ENCODE data around the gene SPR. TPM values are rescaled to one million over a fixed set of nuclear protein-coding genes. Genes with fewer than 3 reads are reported as not detected.

Gene SPR
- 3.8 TPM for polyA plus RNA-seq (2013, experiment 1 of 2)
- 3.2 TPM for polyA plus RNA-seq (2013, experiment 2 of 2)

DNA sequence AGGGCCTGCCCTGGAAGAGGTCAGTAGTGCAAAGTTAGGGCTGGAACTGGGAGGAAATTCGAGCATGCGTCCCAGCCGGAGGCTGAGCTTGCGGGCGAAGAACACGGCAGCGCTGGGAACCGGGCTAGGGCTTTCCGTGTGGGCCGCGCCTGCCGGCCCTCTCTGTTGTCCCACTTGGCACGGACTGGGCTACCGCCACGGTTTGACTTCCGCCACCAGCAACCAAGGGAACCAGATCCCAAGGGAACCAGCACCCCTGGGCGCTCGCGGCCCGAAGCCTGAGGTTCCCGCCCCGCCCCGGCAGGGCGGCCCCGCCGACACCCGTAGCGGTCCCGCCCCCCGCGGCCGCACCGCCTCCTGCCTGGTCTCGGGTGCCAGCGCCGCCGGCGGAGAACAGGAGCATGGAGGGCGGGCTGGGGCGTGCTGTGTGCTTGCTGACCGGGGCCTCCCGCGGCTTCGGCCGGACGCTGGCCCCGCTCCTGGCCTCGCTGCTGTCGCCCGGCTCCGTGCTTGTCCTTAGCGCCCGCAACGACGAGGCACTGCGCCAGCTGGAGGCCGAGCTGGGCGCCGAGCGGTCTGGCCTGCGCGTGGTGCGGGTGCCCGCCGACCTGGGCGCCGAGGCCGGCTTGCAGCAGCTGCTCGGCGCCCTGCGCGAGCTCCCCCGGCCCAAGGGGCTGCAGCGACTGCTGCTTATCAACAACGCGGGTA, at the start of gene SPR:
SPR (plus strand) TSS at position 377 of the 708 bp plus-strand sequence; CDS start at position 402, 25 bp downstream.
- peak within 1 kb of the TSS; percentile 69 for H3K4me3 ChIP-seq (ENCODE audit: low read length)

DNA sequence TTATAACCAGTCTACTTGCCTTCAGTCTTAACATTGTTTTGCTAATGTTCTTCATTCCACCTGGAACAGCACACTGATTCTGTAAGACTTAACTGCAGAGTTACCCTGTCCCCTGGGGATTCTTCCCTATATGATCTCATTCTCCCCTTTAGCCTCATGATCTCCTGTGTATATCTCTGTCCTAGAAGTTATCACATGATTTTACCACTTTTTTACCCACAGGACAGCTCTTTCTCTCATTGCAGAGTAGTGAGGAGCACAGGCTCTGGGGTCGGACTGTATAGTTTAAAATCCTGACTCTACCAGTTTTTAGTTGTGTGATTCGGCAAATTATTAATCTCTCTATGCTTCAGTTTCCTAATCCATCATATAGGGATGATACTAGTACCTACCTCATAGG, 47.1 kb upstream of the SPR start:
- Histone ChIP-seq H3K27ac (ENCODE audit: low read depth, low read length) (no peak overlapping the region), H3K9ac (ENCODE audit: low read depth, low read length) (no peak overlapping the region), H3K9me3 (ENCODE audit: insufficient read depth, low read depth, low read length) (no peaks in the 10 kb centered on the region), H3K4me3 (ENCODE audit: low read length) (no peak overlapping the region), H3K36me3 (ENCODE audit: insufficient read depth, low read length) (no peaks in the 10 kb centered on the region), H3K4me1 (ENCODE audit: insufficient read depth, low read length) (no peaks in the 10 kb centered on the region), H3K27me3 (ENCODE audit: insufficient read depth, low read length) (no peaks in the 10 kb centered on the region)
- WGBS: 90% methylated on average over 1 of the region's 2 CpGs

More for the DNA sequence above, at the start of gene SPR:
- peaks cover 7% of the 10 kb centered on the region; the same call in 1 of the 2 replicates for H3K4me1 ChIP-seq (ENCODE audit: insufficient read depth, low read length)
- peak within 1 kb of the TSS; percentile 57 for H3K9ac ChIP-seq (ENCODE audit: low read depth, low read length)
- no peak within 1 kb of the TSS for H3K27ac ChIP-seq (ENCODE audit: low read depth, low read length)
- H3K9me3 ChIP-seq (ENCODE audit: insufficient read depth, low read depth, low read length): no peaks in the 10 kb centered on the region
- WGBS: 1% methylated on average over 76 of the region's 76 CpGs
- peaks cover 67% of the 10 kb centered on the region for H3K27me3 ChIP-seq (ENCODE audit: insufficient read depth, low read length)
- no peaks in the 10 kb centered on the region for H3K36me3 ChIP-seq (ENCODE audit: insufficient read depth, low read length)

DNA sequence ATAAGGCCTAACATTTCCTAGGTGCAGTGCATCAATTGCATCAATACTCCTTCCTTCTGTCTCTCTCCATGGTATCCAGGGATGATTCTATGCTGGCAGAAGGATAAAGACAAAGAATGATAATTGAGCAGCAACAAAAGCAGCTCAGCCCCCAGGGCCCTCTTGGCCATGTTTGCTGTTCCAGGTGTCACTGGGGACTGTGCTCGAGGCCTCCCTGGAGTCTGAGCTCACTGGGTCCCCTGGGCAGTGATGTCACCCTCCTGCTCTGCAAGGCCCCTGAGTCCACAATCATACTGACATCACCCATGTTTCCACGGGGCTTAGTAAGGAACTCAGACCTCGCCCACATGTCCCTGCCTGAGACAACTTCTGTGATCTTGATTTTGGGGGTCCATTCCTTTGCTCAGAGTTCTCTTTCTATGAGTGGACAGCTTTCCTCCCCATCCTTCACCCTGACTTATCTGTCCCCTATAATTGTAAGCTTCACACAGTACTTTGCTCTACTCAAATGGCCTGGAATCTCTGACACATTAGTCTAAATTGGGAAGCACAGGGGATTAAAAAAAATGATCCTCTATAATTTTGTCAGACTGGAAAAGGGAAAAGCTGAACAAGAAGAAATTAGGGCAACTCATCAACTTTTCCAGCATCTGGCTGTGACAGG, 45.6 kb upstream of the SPR start:
- H3K9me3 ChIP-seq (ENCODE audit: insufficient read depth, low read depth, low read length): no peaks in the 10 kb centered on the region
- no peaks in the 10 kb centered on the region for H3K36me3 ChIP-seq (ENCODE audit: insufficient read depth, low read length)
- no peak overlapping the region for H3K27ac ChIP-seq (ENCODE audit: low read depth, low read length)
- WGBS: 85% methylated on average over 3 of the region's 3 CpGs
- H3K9ac ChIP-seq (ENCODE audit: low read depth, low read length): no peak overlapping the region
- H3K4me3 ChIP-seq (ENCODE audit: low read length): no peak overlapping the region
- H3K4me1 ChIP-seq (ENCODE audit: insufficient read depth, low read length): no peaks in the 10 kb centered on the region
- no peaks in the 10 kb centered on the region for H3K27me3 ChIP-seq (ENCODE audit: insufficient read depth, low read length)

DNA sequence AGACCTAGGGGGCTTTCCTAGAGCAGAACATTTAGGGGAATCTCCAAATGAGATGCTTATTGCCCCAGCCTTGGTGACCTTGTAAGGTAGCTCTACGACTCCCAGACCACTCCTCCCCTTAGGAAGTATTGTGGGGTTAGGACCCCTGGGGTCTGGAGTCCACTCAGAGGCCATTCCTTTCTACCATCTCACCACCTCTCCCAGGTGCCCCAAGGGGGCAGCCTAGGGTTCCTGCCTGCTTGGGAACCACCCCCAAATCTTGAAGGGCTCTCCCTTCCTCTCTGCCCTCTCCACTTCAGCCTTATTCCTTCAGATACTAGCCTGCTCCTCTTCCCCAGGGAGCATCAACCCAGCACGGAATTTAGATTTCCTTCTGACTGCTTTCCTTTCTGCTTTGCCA, 43.9 kb upstream of the SPR start:
- Histone ChIP-seq H3K36me3 (ENCODE audit: insufficient read depth, low read length) (no peaks in the 10 kb centered on the region), H3K4me3 (ENCODE audit: low read length) (no peak overlapping the region), H3K27me3 (ENCODE audit: insufficient read depth, low read length) (no peaks in the 10 kb centered on the region), H3K4me1 (ENCODE audit: insufficient read depth, low read length) (no peaks in the 10 kb centered on the region), H3K9ac (ENCODE audit: low read depth, low read length) (no peak overlapping the region), H3K9me3 (ENCODE audit: insufficient read depth, low read depth, low read length) (no peaks in the 10 kb centered on the region), H3K27ac (ENCODE audit: low read depth, low read length) (no peak overlapping the region)
- 38% methylated on average over 1 of the region's 2 CpGs for WGBS

DNA sequence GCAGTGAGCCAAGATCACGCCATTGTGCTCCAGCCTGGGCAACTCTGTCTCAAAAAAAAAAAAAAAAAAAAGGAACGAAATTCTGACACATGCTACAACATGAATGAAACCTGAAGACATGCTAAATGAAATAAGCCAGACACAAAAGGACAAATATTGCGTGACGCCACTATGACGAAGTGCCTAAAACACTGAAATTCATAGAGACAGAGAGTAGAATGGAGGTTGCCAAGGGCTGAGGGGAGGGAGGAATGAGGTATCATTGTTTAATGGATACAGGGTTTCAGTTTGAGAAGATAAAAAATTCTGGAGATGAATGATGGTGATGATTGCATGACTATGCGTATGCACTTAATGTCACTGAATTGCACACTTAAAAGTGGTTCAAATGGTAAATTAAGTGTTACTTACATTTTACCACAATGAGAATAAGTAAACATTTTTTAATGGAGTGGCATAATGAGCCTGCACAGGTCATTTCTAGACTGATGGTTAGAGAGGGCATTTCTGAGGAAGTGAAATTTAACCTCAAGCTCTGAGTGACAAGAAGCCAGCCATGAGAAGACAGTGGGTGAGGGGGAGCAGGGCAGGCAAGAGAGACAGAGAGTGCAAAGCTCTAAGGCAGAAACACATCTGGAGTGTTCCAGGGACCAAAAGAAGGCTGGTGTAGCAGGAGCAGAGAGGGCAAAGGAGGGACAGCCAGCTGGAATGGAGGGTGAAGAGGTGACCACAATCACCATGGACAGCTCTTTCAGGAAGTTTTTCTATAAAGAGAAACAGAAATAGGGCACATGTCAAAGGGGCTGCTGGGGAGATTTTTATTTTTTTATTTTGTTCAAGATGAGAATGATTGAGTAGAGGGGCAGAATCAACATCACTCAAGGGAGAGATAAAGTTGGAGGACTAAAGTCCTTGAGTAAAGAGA, 40.8 kb upstream of the SPR start:
- no peak overlapping the region for H3K9ac ChIP-seq (ENCODE audit: low read depth, low read length)
- H3K4me1 ChIP-seq (ENCODE audit: insufficient read depth, low read length): no peaks in the 10 kb centered on the region
- H3K27ac ChIP-seq (ENCODE audit: low read depth, low read length): no peak overlapping the region
- WGBS: 89% methylated on average over 6 of the region's 6 CpGs
- no peaks in the 10 kb centered on the region for H3K9me3 ChIP-seq (ENCODE audit: insufficient read depth, low read depth, low read length)
- H3K36me3 ChIP-seq (ENCODE audit: insufficient read depth, low read length): no peaks in the 10 kb centered on the region
- no peaks in the 10 kb centered on the region for H3K27me3 ChIP-seq (ENCODE audit: insufficient read depth, low read length)
- H3K4me3 ChIP-seq (ENCODE audit: low read length): no peak overlapping the region

DNA sequence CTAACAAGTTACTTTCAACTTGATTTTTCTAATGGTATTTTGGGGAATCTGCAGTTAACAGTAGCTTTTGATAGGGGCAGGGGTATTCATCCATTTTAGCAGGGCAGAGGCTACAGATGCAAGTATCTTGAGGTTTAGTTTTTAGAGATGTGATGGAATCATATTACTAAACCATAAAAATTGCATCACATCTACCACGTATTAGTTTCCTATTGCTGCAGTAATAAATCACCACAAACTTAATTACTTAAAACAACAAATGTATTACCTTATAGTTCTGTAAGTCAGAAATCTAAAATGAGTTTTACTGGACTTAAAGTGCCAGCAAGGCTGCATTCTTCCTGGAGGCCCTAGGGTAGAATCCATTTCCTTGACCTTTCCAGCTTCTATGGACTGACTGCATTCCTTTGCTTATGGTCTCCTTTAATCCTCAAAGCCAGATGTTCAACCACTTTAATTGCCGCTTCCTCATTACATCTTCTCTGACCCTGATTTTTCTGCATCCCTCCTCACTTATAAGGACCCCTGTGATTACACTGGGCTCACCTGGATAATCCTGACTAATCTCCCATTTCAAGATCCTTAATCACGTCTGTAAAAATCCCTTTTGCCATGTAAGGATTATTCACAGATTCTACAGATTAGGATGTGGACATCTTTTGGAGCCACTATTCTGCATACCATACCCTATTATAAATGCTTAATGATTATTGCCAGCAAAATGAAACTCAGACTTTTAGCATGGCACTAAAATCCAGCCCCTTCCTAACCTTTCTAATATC, 39.5 kb upstream of the SPR start:
- H3K27me3 ChIP-seq (ENCODE audit: insufficient read depth, low read length): no peaks in the 10 kb centered on the region
- 89% methylated on average over 3 of the region's 3 CpGs for WGBS
- no peaks in the 10 kb centered on the region for H3K9me3 ChIP-seq (ENCODE audit: insufficient read depth, low read depth, low read length)
- H3K9ac ChIP-seq (ENCODE audit: low read depth, low read length): no peak overlapping the region
- H3K4me1 ChIP-seq (ENCODE audit: insufficient read depth, low read length): no peaks in the 10 kb centered on the region
- no peaks in the 10 kb centered on the region for H3K36me3 ChIP-seq (ENCODE audit: insufficient read depth, low read length)
- H3K4me3 ChIP-seq (ENCODE audit: low read length): no peak overlapping the region
- H3K27ac ChIP-seq (ENCODE audit: low read depth, low read length): no peak overlapping the region

GRCh38 chr2:72848436-72849137, 38.6 kb upstream of the SPR start:
- Histone ChIP-seq H3K27me3 (ENCODE audit: insufficient read depth, low read length) (no peaks in the 10 kb centered on the region), H3K9ac (ENCODE audit: low read depth, low read length) (no peak overlapping the region), H3K27ac (ENCODE audit: low read depth, low read length) (no peak overlapping the region), H3K4me1 (ENCODE audit: insufficient read depth, low read length) (no peaks in the 10 kb centered on the region), H3K36me3 (ENCODE audit: insufficient read depth, low read length) (no peaks in the 10 kb centered on the region), H3K9me3 (ENCODE audit: insufficient read depth, low read depth, low read length) (no peaks in the 10 kb centered on the region), H3K4me3 (ENCODE audit: low read length) (no peak overlapping the region)
- WGBS: 91% methylated on average over 3 of the region's 3 CpGs

DNA sequence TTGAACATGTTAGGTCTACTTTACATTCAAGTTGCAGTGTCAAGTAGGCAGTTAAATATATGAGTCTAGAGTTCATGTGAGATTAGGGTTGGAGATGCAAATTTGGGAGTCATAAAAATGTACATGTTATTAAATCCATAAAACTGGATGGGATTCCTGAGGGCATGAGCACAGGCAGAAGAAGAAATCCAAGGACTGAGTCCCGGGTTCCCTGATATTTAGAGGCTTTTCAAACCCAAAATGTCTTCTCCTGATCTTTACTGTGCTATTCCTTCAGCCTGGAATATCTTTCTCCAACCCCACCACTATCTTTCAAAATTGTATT, 38.1 kb upstream of the SPR start:
- WGBS: 87% methylated on average over 1 of the region's 1 CpG
- no peak overlapping the region for H3K27ac ChIP-seq (ENCODE audit: low read depth, low read length)
- no peak overlapping the region for H3K9ac ChIP-seq (ENCODE audit: low read depth, low read length)
- no peaks in the 10 kb centered on the region for H3K9me3 ChIP-seq (ENCODE audit: insufficient read depth, low read depth, low read length)
- H3K27me3 ChIP-seq (ENCODE audit: insufficient read depth, low read length): no peaks in the 10 kb centered on the region
- no peak overlapping the region for H3K4me3 ChIP-seq (ENCODE audit: low read length)
- H3K36me3 ChIP-seq (ENCODE audit: insufficient read depth, low read length): no peaks in the 10 kb centered on the region
- no peaks in the 10 kb centered on the region for H3K4me1 ChIP-seq (ENCODE audit: insufficient read depth, low read length)

DNA sequence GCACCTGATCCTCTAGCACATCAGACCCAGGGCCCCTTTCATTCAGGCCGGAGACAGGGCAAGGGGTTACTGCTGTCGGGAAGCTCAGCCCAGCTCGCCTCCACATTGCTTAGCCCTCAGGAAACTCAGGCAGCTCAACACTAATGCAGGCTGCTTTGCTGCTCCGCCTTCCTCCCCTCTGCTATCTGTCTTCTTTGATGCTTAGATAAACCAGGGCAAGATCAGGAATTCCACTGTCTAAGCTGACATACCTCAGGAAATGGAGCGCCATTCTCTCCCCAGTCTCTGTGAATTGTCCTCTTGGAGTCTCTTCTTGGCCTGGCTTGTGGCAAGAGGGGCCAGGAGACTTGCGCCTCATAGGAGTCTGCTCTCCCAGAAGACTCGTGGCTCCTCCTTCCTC, 35.9 kb upstream of the SPR start:
- Histone ChIP-seq H3K27me3 (ENCODE audit: insufficient read depth, low read length) (no peaks in the 10 kb centered on the region), H3K36me3 (ENCODE audit: insufficient read depth, low read length) (no peaks in the 10 kb centered on the region), H3K4me1 (ENCODE audit: insufficient read depth, low read length) (no peaks in the 10 kb centered on the region), H3K9me3 (ENCODE audit: insufficient read depth, low read depth, low read length) (no peaks in the 10 kb centered on the region), H3K27ac (ENCODE audit: low read depth, low read length) (no peak overlapping the region), H3K9ac (ENCODE audit: low read depth, low read length) (no peak overlapping the region), H3K4me3 (ENCODE audit: low read length) (no peak overlapping the region)
- 81% methylated on average over 6 of the region's 7 CpGs for WGBS

- peaks cover 15% of the 10 kb centered on the region for H3K4me1 ChIP-seq (ENCODE audit: insufficient read depth, low read length)
- H3K27me3 ChIP-seq (ENCODE audit: insufficient read depth, low read length): peaks cover 18% of the 10 kb centered on the region
- no peaks in the 10 kb centered on the region for H3K36me3 ChIP-seq (ENCODE audit: insufficient read depth, low read length)
- H3K9me3 ChIP-seq (ENCODE audit: insufficient read depth, low read depth, low read length): no peaks in the 10 kb centered on the region
- WGBS: 2% methylated on average over 2 of the region's 3 CpGs
- no peak overlapping the region for H3K4me3 ChIP-seq (ENCODE audit: low read length)
- H3K9ac ChIP-seq (ENCODE audit: low read depth, low read length): no peak overlapping the region
- no peak overlapping the region for H3K27ac ChIP-seq (ENCODE audit: low read depth, low read length)
These were observed 27.4 kb upstream of the SPR start for GRCh38 chr2:72859831-72860262.

Measured in HUES64 (cell line).